ENCODE results near the gene KICS2. TPM values are rescaled to one million over a fixed set of nuclear protein-coding genes. Genes with fewer than 3 reads are reported as not detected.

The KICS2 gene
- total RNA-seq, 1 experiment from 2014 or later = 9.6 TPM

GRCh38 chr12:64258576-64258975 lies 36.5 kb upstream of the KICS2 start:
- DNase-seq (ENCODE audit: low read depth, low spot score) (no peak), ATAC-seq (no peak)
- Histone ChIP-seq H3K4me3 (ENCODE audit: low read depth in 2 of 2, low read length in 2 of 2) (no peak overlapping the region), H3K27ac (ENCODE audit: low read length) (no peak overlapping the region), H3K36me3 (ENCODE audit: control insufficient read depth, insufficient read depth, low read length) (no peaks in the 10 kb centered on the region), H3K4me1 (ENCODE audit: control insufficient read depth, insufficient read depth, low read length) (no peaks in the 10 kb centered on the region), H3K27me3 (ENCODE audit: control insufficient read depth, insufficient read depth, low read length) (no peaks in the 10 kb centered on the region), H3K9me3 (ENCODE audit: control insufficient read depth, insufficient read depth, low read depth, low read length) (no peaks in the 10 kb centered on the region)
- in situ Hi-C loops (cut with HindIII; ENCODE audit: low pct_unique_long_range_greater_than_20kb, low sequenced_read_pairs) = no loop called here
- no TSS peak for BruUV-seq (replicated peaks)
- intact Hi-C loops (cut with micrococcal nuclease; ENCODE audit: unreplicated experiment) = no loop called here
- TF ChIP-seq SIN3A (IDR thresholded peaks at IDR 0.05; ENCODE audit: borderline replicate concordance, insufficient read depth, low read depth, low read length) (no peak), REST (IDR thresholded peaks at IDR 0.05; ENCODE audit: insufficient read depth in 1 of 2, low read depth in 2 of 2, low read length in 1 of 2) (no peak), TCF7L2 (IDR thresholded peaks at IDR 0.05; ENCODE audit: low read depth, low read length) (no peak), CTCF (IDR thresholded peaks at IDR 0.05) (no peak), POLR2AphosphoS5 (IDR thresholded peaks at IDR 0.05; ENCODE audit: low read depth, low read length) (no peak)
- ChIA-PET CTCF (interaction anchor here (0.7 kb wide), 1 partner anchor 1338 kb away, joined by 11 read pairs; no protein-coding TSS in a partner anchor), POLR2A (interaction anchor here (0.6 kb wide), 1 partner anchor 532 kb away, joined by 3 read pairs; no protein-coding TSS in a partner anchor)

- in situ Hi-C loops (cut with HindIII; ENCODE audit: low pct_unique_long_range_greater_than_20kb, low sequenced_read_pairs) (no loop called here), intact Hi-C loops (cut with micrococcal nuclease; ENCODE audit: unreplicated experiment) (loop anchor here (1.0 kb wide), 2 partner anchors 417 to 430 kb away; no protein-coding TSS in a partner anchor)
- ATAC-seq (peak; percentile 60), DNase-seq (ENCODE audit: low read depth, low spot score) (no peak)
- Histone ChIP-seq H3K9me3 (ENCODE audit: control insufficient read depth, insufficient read depth, low read depth, low read length) (no peaks in the 10 kb centered on the region), H3K36me3 (ENCODE audit: control insufficient read depth, insufficient read depth, low read length) (no peaks in the 10 kb centered on the region), H3K4me3 (ENCODE audit: low read depth in 2 of 2, low read length in 2 of 2) (no peak overlapping the region), H3K27me3 (ENCODE audit: control insufficient read depth, insufficient read depth, low read length) (no peaks in the 10 kb centered on the region), H3K4me1 (ENCODE audit: control insufficient read depth, insufficient read depth, low read length) (no peaks in the 10 kb centered on the region), H3K27ac (ENCODE audit: low read length) (no peak overlapping the region)
- POLR2A ChIA-PET = no interaction called here
- CTCF ChIA-PET = interaction anchor here (0.7 kb wide), 1 partner anchor 430 kb away, joined by 4 read pairs; no protein-coding TSS in a partner anchor
- TF ChIP-seq TCF7L2 (IDR thresholded peaks at IDR 0.05; ENCODE audit: low read depth, low read length) = no peak
- TF ChIP-seq CTCF (IDR thresholded peaks at IDR 0.05) = peak; percentile 66; the same call in 1 of the 2 replicates
- no TSS peak for BruUV-seq (replicated peaks)
These were observed 34.2 kb upstream of the KICS2 start for GRCh38 chr12:64256166-64256800.

Data from Panc1 (cell line).